K562 (cell line): ENCODE data around the gene IGIP. TPM values are rescaled to one million over a fixed set of nuclear protein-coding genes. Genes with fewer than 3 reads are reported as not detected.

Source experiments
- ATAC-seq: fragments of 200-7000 bp; cut with Tn5 transposase; 3 replicates; pipeline ENCODE4 v1.9.1; 2020; ENCODE audit warnings: moderate library complexity
- BruUV-seq: library from RNA; stranded (reverse); fragments of 400-500 nt; replicated peaks from 2 replicates; lab custom pipeline; 2021; lab: Mats Ljungman, UMichigan
- CTCF ChIA-PET: fragments of 300-600 bp; formaldehyde crosslinking; extraction: SDS; loops from one replicate; lab custom pipeline; 2021; ENCODE audit warnings: low intra/inter-chr PET ratio; lab: Yijun Ruan, JAX
- POLR2A ChIA-PET: fragments of 300-600, 350-650 bp; sonication (Branson Sonifier 250); formaldehyde crosslinking; extraction: SDS; loops from one replicate; lab custom pipeline; 2021; ENCODE audit warnings: antibody characterized with exemption, inconsistent platforms; lab: Yijun Ruan, JAX
- DNase-seq, 4 experiments: peaks; one replicate each; pipeline versions ENCODE4 v3.0.0 to v3.0.0-alpha.2; 2011 to 2018; ENCODE audit warnings: low spot score in 3 of 4, mixed read lengths in 3 of 4; ENCODE audit errors: extremely low read depth in 1 of 4
- FAIRE-seq: peaks from 2 replicates; lab custom pipeline; 2011; peaks lifted over from hg19 to GRCh38; lab: Jason Lieb, UNC
- H2AFZ ChIP-seq: 2 replicates; pipeline ENCODE4 v1.6.0; 2011; ENCODE audit warnings: low read depth, low read length, control low read depth, inconsistent platforms
- H3K27ac ChIP-seq: fragments of 200-600 bp; 3 replicates; pipeline ENCODE4 v1.8.0; 2011; ENCODE audit warnings: low read depth, mild to moderate bottlenecking, control low read depth, inconsistent platforms, low read length, moderate library complexity, mixed read lengths; ENCODE audit errors: extremely low read depth
- H3K27me3 ChIP-seq, 2 experiments: fragments of 300-600 bp in 1 of 2; 2 replicates in 1 of 2; 3 replicates in 1 of 2; pipeline versions ENCODE4 v1.6.0 to v1.8.0; 2011; ENCODE audit warnings: inconsistent platforms in 2 of 2, low read length in 2 of 2, mild to moderate bottlenecking in 1 of 2, mixed read lengths in 1 of 2, moderate library complexity in 1 of 2; ENCODE audit not compliant: control insufficient read depth in 2 of 2, insufficient read depth in 2 of 2
- H3K36me3 ChIP-seq: fragments of 300-600 bp; 3 replicates; pipeline ENCODE4 v1.8.0; 2011; ENCODE audit warnings: mild to moderate bottlenecking, low read length, inconsistent platforms; ENCODE audit not compliant: control insufficient read depth, insufficient read depth
- H3K4me1 ChIP-seq, 2 experiments: fragments of 200-600 bp in 1 of 2; replicated peaks in 1 of 2; 2 replicates in 1 of 2; 3 replicates in 1 of 2; pipeline versions ENCODE4 v1.5.1 to v1.8.0; 2011; ENCODE audit warnings: inconsistent platforms in 2 of 2, low read length in 2 of 2, mild to moderate bottlenecking in 1 of 2, mixed read lengths in 1 of 2, moderate library complexity in 1 of 2; ENCODE audit not compliant: control insufficient read depth in 2 of 2, insufficient read depth in 2 of 2
- H3K4me2 ChIP-seq: 2 replicates; pipeline ENCODE4 v1.6.1; 2011; ENCODE audit warnings: low read length, control low read depth, inconsistent platforms, mixed read lengths; ENCODE audit not compliant: insufficient read depth
- H3K4me3 ChIP-seq: fragments of 200-600 bp; sonication (generic), shearing (Covaris generic); 2 replicates; pipeline ENCODE4 v1.5.1; 2016; ENCODE audit warnings: control low read depth, inconsistent platforms
- H3K79me2 ChIP-seq: fragments of 200-600 bp; 3 replicates; pipeline ENCODE4 v1.8.0; 2011; ENCODE audit warnings: low read length, inconsistent platforms; ENCODE audit not compliant: control insufficient read depth, insufficient read depth
- H3K9ac ChIP-seq, 2 experiments: 2 replicates each; pipeline versions ENCODE4 v1.6.0 to v1.6.1; 2011; ENCODE audit warnings: low read depth in 2 of 2, low read length in 2 of 2, control low read depth in 1 of 2, inconsistent platforms in 1 of 2, mild to moderate bottlenecking in 1 of 2, mixed read lengths in 1 of 2; ENCODE audit not compliant: insufficient read depth in 1 of 2
- H3K9me1 ChIP-seq: one replicate; pipeline ENCODE4 v1.6.0; 2011; ENCODE audit warnings: inconsistent platforms, mild to moderate bottlenecking, low read length, moderate library complexity; ENCODE audit not compliant: control insufficient read depth, insufficient read depth
- H3K9me3 ChIP-seq: replicated peaks from 2 replicates; pipeline ENCODE4 v1.5.1; 2011; ENCODE audit warnings: low read depth, low read length, inconsistent platforms; ENCODE audit not compliant: control insufficient read depth, insufficient read depth
- H4K20me1 ChIP-seq: replicated peaks from 2 replicates; pipeline ENCODE4 v1.6.1; 2011; ENCODE audit warnings: low read length, inconsistent platforms, mixed read lengths; ENCODE audit not compliant: control insufficient read depth, insufficient read depth
- C11orf30 ChIP-seq: fragments of 450-650 bp; IDR thresholded peaks from 2 replicates; pipeline ENCODE4 v1.6.1; 2016; ENCODE audit warnings: low read depth, mild to moderate bottlenecking
- ELF2 ChIP-seq: fragments of 250-450 bp; sonication (Bioruptor Pico); IDR thresholded peaks from 2 replicates; pipeline ENCODE4 v1.5.0; 2021; ENCODE audit warnings: mild to moderate bottlenecking
- ESRRA ChIP-seq: fragments of 450-650 bp; IDR thresholded peaks from 2 replicates; pipeline ENCODE4 v1.6.1; 2014; ENCODE audit warnings: low read depth, mild to moderate bottlenecking, moderate library complexity, borderline replicate concordance
- FIP1L1 ChIP-seq: fragments of 200-400 bp; formaldehyde crosslinking; IDR thresholded peaks from 2 replicates; pipeline ENCODE4 v1.6.1; 2018; ENCODE audit warnings: mild to moderate bottlenecking, low read depth, low read length; ENCODE audit not compliant: poor library complexity, severe bottlenecking
- HOXB6 ChIP-seq: fragments of 250-450 bp; sonication (Bioruptor Pico); IDR thresholded peaks from 2 replicates; pipeline ENCODE4 v1.5.1; 2022; ENCODE audit warnings: mild to moderate bottlenecking, borderline replicate concordance
- ID3 ChIP-seq, 2 experiments: fragments of 250-450 bp in 1 of 2; fragments of 450-650 bp in 1 of 2; sonication (Bioruptor Pico) in 1 of 2; IDR thresholded peaks; 2 replicates each; pipeline versions ENCODE4 v1.6.1 to v1.8.0; 2016 to 2021; ENCODE audit warnings: mild to moderate bottlenecking in 2 of 2, moderate library complexity in 2 of 2, missing compliant biosample characterization in 1 of 2, missing genetic modification characterization in 1 of 2
- RBM25 ChIP-seq: fragments of 200-400 bp; formaldehyde crosslinking; IDR thresholded peaks from 2 replicates; pipeline ENCODE4 v1.6.1; 2018; ENCODE audit warnings: low read length, low read depth, moderate library complexity; ENCODE audit not compliant: severe bottlenecking
- RCOR1 ChIP-seq, 2 experiments: IDR thresholded peaks; 2 replicates each; pipeline ENCODE4 v1.6.1; 2012; ENCODE audit warnings: low read depth in 2 of 2, low read length in 2 of 2, borderline replicate concordance in 1 of 2, improper control_type of control experiment in 1 of 2
- TAF9B ChIP-seq: fragments of 450-650 bp; IDR thresholded peaks from 2 replicates; pipeline ENCODE4 v1.6.1; 2018; ENCODE audit warnings: mild to moderate bottlenecking; ENCODE audit not compliant: partially characterized antibody
- TFE3 ChIP-seq: fragments of 450-650 bp; formaldehyde crosslinking; IDR thresholded peaks from 2 replicates; pipeline ENCODE4 v1.4.0; 2020; ENCODE audit warnings: mild to moderate bottlenecking, mixed read lengths
- ZNF3 ChIP-seq: fragments of 250-450 bp; sonication (Bioruptor Pico); IDR thresholded peaks from 2 replicates; pipeline ENCODE4 v1.5.0; 2021; ENCODE audit warnings: mild to moderate bottlenecking, moderate library complexity
- ZNF609 ChIP-seq: sonication (generic); formaldehyde crosslinking; IDR thresholded peaks from 2 replicates; pipeline ENCODE4 v1.8.1; 2023; ENCODE audit warnings: missing genetic modification reagents, mild to moderate bottlenecking, borderline replicate concordance
- whole genome bisulfite sequencing: fragments of 100-300 bp; shearing (Covaris generic); methylation state at CpG from one replicate; pipeline ENCODE4 v1.1.6; 2016; ENCODE audit warnings: low coverage, mixed read lengths; ENCODE audit not compliant: insufficient coverage; ENCODE audit errors: missing lambda C conversion rate; 5-methylcytosine and 5-hydroxymethylcytosine counted together
- in situ Hi-C: fragments of 300-500 bp; cut with MboI; formaldehyde crosslinking; loops from 4 replicates; pipeline ENCODE4 v1.15.0; 2018; ENCODE audit warnings: inconsistent platforms, mixed read lengths
- intact Hi-C: fragments of 100-400 bp; cut with micrococcal nuclease; formaldehyde crosslinking; loops from 2 replicates; pipeline ENCODE4 v1.14.2; 2022
- polyA plus RNA-seq, 8 experiments: library from polyadenylated mRNA; depleted of rRNA in 4 of 8; stranded (reverse) in 5 of 8; unstranded in 3 of 8; fragments of >200 nt; fragmentation: Nextera tagmentation in 2 of 8; fragmentation: Illumina TruSeq in 1 of 8; extraction: Ambion mirVana in 2 of 8; extraction: Trizol in 1 of 8; gene quantifications; 2 replicates each; pipeline versions ENCODE4 v1.2.1 to v1.2.3, GENCODE V29; 2011 to 2014; ENCODE audit warnings: inconsistent platforms in 1 of 8, missing spikeins in 1 of 8
- total RNA-seq, 7 experiments: library from RNA; depleted of rRNA in 6 of 7; stranded (reverse); fragments of >200 nt in 6 of 7; fragmentation: Illumina TruSeq in 2 of 7; extraction: Trizol in 2 of 7; gene quantifications; 2 replicates each; pipeline versions ENCODE4 v1.2.1 to v1.2.3, GENCODE V29; 2011 to 2021; ENCODE audit warnings: low replicate concordance in 1 of 7

The IGIP gene
- total and polyA plus RNA-seq, 9 of the 15 experiments (the other 6 are each of a cell fraction or from before 2014, with no cell fraction given) = 0.52 to 1.6 (median 1.2) TPM

GRCh38 chr5:140175367-140176030, 49.8 kb downstream of the IGIP start:
- no peaks in the 10 kb centered on the region for H4K20me1 ChIP-seq
- WGBS = 1% methylated on average over 58 of the region's 58 CpGs
- peak overlapping the region; percentile 78 for H3K4me3 ChIP-seq
- peaks cover 32% of the 10 kb centered on the region in 2 experiments for H3K4me1 ChIP-seq
- peak overlapping the region; percentile 99 for H2AFZ ChIP-seq
- CTCF ChIA-PET = no interaction called here
- in situ Hi-C loops = no loop called here
- peak overlapping the region; percentile 88 for H3K27ac ChIP-seq
- FAIRE-seq (no peak), ATAC-seq (peak; percentile 76), DNase-seq (peak; percentile 67 to 81 (median 76))
- no peaks in the 10 kb centered on the region for H3K9me1 ChIP-seq
- peak overlapping the region; percentile 95 for H3K4me2 ChIP-seq
- intact Hi-C loops = loop anchor here (1.0 to 10.0 kb wide), 3 partner anchors 44 to 379 kb away; partner anchors contain the start of genes HBEGF and SRA1
- H3K9me3 ChIP-seq = no peaks in the 10 kb centered on the region
- H3K9ac ChIP-seq = peak overlapping the region; percentile 74 to 95
- H3K79me2 ChIP-seq = peaks cover 55% of the 10 kb centered on the region
- no peaks in the 10 kb centered on the region for H3K27me3 ChIP-seq
- 0 out of 3 replicates have a peak, but pooled peaks cover 3% of the 10 kb centered on the region for H3K36me3 ChIP-seq
- BruUV-seq = no TSS peak
- POLR2A ChIA-PET = interaction anchor here (0.6 to 3.4 kb wide), 9 partner anchors 10 to 53 kb away, joined by 3 to 18 read pairs (median 5); no protein-coding TSS in a partner anchor
- TF ChIP-seq FIP1L1 (peak; percentile 85), ZNF3 (CRISPR knock-in tag) (no peak), ELF2 (CRISPR knock-in tag) (no peak; the same call in 1 of the 2 replicates), TFE3 (CRISPR knock-in tag) (no peak), ESRRA (no peak), ZNF609 (CRISPR knock-in tag) (no peak), RCOR1 (IDR thresholded peaks at IDR 0.05; ENCODE audit: borderline replicate concordance in 1 of 2, low read depth in 2 of 2, low read length in 2 of 2) (peak in 1 of 2 experiments; percentile 10; a peak in 1 of 4 replicates), ID3 (CRISPR knock-in tag; IDR thresholded peaks at IDR 0.05) (no peak), ID3 (tag; IDR thresholded peaks at IDR 0.05) (no peak; the same call in 1 of the 2 replicates), RBM25 (no peak), TAF9B (no peak), HOXB6 (no peak), C11orf30 (peak; percentile 73)
